PC-9 (cell line): ENCODE results near the gene CLEC16A.

ENCODE experiments used
- EZH2 ChIP-seq: fragments of 200-600 bp; sonication (generic); IDR thresholded peaks from 2 replicates; pipeline ENCODE4 v1.8.0; 2017; ENCODE audit warnings: antibody characterized with exemption, low read depth
- TF ChIP-seq, protein P1 (sequence below): fragments of 200-600 bp; sonication (generic); conservative IDR thresholded peaks from 2 replicates; pipeline ENCODE4 v1.6.1; 2017; ENCODE audit warnings: mixed run types, antibody characterized with exemption, mild to moderate bottlenecking, moderate library complexity

DNA sequence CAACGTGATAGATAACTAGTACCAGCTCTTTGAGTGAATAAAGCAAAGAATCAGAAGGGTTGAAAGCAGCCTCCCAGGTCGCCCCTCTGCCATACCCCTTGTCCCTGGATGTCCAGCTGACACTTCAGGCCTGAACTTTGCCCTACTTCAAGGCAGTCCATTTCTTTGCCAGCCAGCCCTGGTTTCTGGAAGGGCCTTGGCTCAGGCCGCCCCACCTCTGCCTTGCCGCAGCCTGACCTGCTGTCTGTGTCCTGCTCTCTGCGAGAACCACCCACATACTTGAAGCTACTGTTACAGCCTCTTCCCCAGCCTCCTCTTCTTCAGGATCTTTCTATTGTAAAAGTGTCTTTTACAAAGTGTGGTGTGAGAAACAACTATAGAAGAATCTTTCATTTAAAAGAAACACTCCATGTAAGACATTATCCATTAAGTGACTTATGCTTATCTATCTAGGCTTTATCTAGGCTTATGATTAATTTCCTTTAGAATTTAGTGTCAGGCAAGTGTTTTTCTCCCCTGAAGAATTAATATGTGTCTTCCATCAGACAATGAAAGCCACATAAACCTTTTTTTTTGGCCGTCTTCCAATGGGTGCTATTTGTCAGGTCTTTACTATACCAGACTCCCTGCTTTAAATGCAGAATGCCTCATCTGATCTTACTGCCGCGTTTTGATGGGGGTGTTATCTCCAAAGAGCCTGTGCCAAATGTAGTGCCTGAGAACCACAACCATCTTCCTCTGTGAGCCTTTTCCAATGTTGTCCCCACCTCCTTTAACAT, 177.7 kb downstream of the CLEC16A start:
- TF ChIP-seq, protein P1, sequence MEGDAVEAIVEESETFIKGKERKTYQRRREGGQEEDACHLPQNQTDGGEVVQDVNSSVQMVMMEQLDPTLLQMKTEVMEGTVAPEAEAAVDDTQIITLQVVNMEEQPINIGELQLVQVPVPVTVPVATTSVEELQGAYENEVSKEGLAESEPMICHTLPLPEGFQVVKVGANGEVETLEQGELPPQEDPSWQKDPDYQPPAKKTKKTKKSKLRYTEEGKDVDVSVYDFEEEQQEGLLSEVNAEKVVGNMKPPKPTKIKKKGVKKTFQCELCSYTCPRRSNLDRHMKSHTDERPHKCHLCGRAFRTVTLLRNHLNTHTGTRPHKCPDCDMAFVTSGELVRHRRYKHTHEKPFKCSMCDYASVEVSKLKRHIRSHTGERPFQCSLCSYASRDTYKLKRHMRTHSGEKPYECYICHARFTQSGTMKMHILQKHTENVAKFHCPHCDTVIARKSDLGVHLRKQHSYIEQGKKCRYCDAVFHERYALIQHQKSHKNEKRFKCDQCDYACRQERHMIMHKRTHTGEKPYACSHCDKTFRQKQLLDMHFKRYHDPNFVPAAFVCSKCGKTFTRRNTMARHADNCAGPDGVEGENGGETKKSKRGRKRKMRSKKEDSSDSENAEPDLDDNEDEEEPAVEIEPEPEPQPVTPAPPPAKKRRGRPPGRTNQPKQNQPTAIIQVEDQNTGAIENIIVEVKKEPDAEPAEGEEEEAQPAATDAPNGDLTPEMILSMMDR: no peak
- no peak for TF ChIP-seq EZH2
